HG03469 (cell line): ENCODE measurements around the gene AKNA.
A peak's percentile ranks its signal among the peaks of the same experiment; 100 is the strongest.

Experiments used
- ATAC-seq: cut with Tn5 transposase; IDR thresholded peaks from one replicate; pipeline ENCODE4 v1.9.1; 2021; ENCODE audit warnings: mild to moderate bottlenecking, moderate library complexity, moderate number of reproducible peaks; ENCODE audit not compliant: unreplicated experiment

AKNA gene

DNA sequence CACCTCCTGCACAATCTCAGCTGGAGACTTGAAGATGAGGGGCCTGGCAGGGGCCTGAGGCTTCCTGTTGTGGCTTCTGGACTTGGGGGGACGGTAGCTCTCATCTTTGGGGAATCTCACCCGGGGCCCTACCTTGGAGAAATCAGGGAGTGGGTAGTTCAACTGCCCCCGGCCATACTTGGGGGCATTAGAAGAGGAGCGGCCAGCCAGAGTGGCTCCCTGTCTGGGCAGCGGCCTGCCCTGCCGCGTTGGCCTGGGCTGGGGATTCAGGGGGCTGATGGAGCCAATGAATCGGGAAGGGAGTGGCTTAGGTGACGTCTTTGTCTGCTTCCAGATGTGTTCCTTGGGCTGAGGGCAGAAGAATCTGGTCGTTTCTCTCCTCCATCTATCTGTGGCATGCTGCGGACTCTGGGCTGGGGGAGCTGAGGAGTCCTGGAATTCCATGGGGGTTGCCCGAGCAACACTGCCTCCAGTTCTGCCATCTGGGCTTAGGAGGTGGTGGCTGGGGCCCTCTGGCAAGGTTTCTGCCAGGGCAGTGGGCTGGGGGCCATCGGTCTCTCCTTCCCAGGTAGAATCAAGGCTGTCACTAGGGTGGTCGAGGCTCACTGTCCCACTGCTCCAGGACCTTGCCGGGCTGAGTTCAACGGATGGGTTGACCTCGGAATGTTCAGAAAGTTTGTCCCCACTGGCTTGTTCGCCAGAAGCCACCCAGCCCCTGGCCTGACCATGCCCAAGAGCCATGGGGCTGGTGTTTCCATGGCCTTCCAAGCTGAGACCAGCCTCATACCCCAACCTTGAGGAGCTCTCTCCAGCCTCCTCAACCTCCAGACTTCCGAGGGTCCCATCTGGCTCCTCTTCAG is 11.0 kb downstream of the AKNA start:
- no peak for ATAC-seq

DNA sequence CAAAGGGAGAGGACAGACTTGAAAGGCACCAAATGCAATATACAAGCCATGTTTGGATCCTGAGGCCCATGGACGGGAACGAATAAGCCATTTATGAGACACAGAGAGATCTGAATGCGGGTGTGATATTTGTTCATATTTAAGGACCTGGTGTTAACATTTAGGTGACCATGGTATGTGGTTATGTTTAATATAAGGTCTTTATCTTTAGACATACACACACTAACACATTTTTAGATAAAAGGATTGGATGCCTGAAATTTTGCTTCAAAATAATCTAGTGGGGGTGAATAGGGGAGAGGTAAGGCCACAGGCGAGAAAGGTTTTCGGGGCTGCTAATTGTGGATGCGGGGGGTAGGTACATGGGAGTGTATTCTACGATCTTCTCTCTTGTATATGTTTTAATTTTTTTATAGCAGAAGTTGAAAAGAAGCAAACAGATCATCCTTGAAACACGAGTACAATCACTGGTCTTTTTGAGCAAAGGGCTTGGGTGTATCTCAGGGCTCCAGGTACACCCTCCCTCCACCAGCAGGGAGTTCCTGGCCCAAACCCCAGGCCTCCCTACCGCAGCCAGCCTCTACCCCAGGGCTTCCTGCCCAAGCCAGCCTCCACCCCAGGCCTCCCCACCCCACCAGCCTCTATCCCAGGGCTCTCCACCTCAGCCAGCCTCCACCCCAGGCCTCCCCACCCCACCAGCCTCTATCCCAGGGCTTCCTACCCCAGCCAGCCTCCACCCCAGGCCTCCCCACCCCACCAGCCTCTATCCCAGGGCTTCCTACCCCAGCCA is 12.2 kb downstream of the AKNA start:
- no peak for ATAC-seq

DNA sequence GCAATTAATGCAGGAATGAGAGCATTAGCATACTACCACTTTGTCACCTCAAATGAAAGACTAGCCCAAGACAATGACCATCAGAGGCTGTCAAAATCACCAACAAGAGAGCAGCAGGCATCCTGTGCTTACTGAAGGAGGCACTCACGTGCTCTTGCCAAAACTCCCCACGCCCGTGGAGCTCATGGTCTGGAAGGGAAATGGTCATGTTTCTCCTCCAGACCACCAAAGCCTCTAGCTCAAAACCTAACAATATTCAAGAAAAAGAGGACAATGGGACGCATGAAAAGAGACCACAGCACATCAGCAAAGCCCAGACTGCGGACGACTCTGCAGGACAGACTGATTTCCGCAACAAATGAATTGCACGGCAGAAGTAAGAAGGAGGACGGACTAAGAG is 12.8 kb downstream of the AKNA start:
- ATAC-seq: no peak

DNA sequence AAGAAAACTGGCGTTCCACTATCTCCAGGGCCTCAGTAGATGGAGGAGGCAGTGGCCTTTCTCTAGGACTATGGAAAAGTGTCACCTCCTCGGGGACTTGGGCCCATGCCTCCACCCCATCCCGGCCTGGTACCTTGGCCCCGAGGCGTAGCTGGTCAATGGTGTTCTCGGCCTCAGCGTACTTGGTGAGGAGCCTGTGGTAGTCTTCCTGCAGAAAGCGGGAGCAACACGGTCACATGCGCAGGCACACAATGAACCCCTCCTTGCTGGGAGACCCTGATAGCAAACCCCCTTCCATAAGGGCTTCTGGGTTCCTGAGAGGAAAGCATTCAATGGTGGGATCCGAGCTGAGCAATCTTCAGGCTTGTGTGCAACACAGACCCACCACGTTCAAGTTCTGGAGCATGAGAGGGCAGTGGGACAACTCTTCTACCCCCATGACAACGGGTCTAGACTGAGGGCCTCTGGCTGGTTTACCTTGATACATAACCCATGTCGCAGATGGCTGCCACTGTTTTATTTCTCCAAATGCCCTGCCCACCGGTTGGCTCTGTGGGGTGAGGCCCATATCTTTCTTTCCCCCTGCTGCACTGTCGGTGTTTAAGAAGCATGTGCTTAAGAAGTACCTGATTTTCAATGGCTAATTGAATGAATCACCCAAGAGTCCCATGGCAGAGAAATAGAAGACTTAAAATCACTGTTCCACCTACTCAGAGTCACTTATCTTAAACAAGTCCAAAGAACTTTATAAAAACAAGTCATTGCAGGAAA is 13.6 kb downstream of the AKNA start:
- no peak for ATAC-seq

DNA sequence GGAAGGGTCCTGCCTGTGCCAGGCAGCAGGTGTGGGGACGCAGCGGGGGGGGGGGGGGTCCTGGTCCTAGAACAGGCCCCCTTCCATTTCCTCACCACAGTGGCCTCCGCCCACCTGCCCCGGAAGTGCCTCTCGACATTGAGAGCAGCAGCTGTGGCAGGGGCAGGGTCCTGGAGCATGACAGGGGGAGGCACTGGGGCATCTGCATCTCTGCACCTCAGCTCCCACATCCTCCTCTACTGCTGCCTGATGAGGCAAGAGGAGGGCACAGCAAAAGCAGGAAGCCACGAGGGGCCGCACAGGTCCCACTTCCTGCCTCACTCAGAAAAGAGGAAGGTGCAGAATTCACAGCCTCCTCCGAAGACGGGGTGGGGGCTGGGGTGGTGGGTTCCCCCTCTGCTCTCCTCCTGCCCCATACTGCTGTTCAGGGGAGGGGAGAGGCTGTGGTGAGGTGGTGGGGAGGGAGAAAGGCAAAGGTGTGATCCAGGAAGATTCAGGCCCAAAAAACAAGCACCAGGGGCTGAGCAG is 14.8 kb downstream of the AKNA start:
- ATAC-seq: peak; percentile 89

DNA sequence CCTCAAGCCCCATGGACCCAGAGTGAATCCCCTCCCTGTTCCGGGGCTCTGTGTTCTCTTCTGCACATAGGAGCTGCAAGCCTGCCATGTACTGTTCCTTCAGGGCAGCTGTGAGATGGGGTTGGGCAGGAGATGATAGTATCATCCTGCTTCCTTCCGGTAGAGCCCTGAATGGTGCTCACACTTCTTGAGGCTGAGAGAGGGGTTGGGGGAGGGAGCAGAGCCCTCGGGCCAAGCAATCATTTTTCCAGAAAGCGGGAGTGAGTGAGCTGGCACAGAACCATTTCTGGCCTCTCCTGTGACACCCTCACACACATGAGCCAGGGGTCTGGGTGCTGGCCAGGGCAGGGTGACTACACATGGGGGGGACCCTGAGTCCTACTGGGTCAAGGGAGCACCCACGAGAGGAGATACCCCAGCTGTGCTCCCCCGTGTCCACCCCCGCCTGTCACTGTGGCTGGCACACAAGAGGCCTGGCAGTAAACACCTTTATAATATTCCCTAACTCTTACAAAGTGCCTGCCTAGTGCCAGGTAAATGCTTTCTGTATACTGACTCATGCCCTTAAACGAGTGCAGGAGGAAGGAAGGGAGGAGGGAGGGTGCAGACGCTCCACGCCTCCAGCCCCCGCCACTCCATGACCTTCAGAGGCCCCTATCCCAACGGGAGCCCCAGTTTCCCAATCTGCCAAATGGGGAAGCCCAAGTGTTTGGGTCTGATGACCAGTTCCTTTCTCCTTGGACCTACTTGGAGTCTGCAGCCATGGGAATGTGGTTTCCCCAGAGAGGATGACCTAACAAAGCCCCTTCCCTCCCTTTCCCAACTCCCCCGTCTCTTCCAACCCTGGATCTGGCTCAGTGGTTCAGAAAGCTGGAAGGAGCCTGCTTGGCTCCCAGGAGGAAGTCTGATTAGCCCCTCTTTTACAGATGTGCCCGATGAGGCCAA is 15.5 kb downstream of the AKNA start:
- ATAC-seq: no peak

DNA sequence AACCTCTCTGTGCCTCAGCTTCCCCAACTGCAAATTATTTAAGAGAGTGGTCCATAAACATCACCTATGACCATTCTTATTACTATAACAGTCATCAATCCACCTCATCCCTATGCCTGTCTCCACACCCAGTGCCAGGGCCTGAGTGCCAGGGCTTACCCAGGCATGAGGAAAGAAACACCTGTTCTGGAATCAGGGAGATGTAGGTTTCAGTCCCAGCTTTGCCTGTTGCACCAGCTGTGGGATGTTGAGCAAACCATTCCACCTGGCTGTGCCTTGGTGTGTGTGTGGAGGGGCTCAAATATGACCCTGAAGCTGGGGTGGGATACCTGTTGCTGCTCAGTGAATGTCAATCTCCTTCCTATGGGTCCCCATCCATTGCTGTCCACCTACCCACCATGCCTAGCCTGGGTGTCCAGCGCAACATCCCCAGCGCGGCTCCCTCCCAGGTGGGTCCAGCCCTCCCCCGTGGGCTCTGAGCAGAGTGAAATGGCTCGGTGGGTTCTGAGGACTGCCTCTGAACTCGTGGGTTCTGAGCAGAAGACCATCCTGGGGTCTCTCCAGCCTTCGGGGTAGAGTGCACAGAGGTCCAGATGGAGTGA is 16.3 kb downstream of the AKNA start:
- no peak for ATAC-seq

DNA sequence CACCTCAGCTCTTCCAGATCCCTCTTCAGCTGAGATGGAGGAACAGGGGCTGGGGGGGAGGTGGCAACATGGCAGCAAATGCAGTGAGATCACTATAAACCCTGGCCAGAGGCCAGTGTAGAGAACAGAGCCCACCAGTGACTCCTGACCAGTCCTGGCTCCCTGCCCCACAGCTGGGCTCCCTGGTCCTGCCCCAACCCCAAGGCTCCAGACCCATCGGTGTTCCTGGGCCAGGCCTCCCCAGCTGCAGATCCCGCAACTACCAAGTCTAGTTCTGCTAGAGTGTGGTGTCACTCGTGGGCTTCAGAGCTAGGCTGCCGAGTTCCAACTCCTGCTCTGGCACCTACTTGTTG is 16.8 kb downstream of the AKNA start:
- no peak for ATAC-seq

DNA sequence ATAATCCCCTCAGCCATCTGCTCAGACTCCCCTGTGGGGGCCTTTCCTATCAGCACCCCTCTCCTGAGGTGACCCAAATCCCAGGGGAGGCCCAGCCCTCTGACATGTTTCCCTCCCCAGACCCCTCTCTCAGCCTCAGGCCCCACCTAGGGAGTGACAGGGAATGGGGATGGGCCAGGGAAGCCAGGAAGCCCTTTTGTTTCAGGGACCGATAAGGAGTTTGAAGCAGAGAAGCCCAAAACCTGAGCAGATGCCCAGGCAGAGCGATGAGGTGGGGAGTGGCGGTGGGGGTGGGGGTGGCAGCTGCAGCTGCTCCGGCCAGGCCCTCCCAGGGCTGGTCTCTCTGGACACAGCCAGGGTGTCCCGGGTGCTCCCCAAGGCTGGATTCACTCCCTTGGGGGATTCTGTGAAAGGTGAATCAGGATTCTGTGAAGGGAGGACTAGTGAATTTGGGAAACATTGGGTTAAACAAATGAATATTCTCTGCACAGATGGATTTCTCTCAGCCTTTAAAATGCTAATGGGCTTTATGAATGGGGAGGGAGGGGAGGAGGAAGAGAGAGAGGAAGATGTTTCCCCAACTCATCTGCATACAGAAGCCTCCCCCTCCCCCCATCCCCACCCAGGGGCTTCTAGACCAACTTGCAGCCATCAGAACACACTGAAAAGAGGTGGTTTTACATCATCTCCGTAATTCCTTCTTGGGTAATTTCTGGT is 17.4 kb downstream of the AKNA start:
- no peak for ATAC-seq

DNA sequence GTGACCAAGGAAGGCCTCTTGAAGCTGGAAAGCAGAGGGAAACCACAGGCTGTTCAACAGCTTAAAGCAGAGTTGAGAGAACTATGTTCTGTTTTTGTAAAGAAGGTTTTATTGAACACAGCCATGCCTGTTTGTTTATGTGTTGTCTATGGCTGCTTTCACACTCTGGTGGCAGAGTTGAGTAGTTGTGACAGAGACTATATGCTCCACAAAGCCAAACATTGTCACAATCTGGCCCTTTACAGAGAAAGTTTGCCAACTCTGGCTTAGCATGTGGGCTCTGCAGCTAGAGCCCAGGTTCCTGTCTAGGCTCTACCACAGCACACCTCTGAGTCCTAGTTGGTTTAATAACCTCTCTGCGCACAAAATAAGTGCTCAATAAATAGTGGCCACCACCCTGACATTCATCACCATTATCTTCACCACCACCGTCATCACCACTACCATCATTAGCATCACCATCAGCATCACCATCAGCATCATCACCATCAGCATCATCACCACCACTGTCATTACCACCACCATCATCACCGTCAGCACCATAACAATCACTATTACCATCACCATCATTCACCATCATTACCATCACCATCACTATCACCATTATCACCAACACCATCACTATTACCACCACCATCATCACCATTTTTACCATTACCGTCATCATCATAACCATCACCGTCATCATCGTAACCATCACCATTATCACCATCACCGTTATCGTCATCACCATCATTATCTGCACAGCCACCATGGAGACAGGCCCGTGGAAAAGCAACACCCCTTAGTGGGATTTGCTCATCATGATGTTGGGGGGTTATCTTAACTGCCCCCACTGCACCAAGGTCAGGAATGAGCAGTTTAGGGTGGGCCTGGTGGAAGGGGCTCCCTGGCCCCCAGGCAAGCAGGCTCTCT is 18.3 kb downstream of the AKNA start:
- no peak for ATAC-seq

DNA sequence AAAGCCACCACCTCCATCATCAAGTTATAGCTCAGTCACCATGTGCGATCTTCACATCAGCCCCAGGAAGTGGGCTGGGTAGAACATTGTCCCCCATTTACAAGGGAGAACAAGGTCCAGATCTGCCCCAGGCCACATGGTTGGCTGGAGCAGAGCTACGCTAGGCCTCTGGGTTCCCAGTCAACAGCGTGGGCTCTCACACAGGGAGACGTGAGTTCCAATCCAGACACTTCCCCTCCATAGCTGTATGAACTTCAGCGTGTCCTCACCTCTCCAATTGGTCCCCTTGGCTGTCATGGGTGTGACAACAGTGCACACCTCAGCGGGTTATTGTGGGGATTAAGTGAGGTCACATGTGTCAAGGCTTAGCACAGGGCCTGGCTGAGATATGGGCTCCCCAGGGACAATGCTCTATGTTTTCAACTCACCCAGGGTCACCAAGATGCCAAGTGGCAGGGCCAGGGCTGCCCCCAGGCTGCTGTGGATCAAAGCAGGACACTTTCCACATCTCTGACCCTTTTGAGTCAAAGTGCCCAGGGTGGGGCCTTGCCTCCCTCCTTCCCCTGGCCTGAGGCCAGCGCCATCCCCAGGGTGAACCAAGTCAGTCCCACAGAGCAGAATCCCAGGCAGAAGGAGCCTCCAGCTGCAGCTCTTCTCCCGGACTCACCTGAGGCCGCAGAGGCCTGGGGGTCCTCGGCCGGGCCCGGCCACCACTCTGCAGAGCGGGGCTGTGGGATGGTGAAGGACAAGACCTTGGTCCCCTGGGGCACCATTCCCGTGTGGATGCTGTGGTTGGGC is 19.8 kb downstream of the AKNA start:
- no peak for ATAC-seq

DNA sequence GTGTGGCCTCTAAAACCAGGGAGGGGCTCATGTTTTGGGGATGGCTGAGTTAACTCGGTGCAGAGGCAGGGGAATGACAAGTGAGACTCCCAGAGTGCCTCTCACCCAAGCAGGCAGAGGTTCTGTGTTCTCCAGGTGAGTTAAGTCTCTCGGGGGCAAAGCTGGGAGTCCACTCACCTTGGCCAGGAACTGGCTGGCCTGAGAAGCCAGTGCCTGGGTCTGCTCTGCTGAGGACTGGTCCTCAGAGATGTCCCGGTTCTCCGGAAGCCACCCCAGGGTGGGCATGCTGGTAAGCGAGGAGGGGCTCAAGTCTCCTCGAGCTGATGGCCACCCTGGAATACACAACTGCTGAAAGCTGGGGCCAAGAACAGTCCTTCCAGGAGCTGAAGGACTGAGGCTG is 20.4 kb downstream of the AKNA start:
- no peak for ATAC-seq

DNA sequence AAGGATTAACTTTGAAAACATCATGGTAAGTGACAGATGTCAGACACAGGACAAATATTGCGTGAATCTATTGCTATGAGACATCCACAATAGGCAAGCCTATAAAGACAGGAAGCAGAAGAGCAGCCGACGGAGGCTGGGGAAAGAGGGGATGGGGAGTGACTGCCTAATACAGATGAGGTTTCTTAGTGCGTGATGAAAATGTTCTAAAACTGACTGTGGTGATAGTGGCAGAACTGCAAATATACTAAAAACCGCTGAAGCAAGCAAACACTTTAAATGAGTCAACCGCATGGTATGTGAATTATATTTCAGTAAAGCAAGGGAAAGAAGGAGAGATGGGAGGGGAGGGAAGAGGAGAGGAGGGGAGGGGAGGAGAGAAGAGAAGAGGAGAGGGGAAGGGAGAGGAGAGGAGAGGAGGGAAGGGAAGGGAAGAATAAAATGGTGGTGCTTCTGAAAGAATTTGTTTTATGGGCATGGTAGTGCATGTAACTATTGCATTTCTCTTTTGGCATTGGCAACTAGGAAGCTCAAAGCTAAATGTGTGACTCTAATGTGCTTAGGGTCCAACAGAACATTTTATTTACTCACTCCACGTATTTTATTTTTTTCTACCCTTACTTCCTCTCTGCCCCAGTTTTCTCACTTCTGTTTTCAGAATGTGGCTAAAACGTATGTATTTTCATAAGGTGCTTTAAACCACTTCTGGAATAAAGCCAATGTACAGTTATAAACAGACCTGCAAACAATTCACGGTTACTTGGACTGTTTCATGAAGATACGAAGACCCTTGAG is 21.3 kb downstream of the AKNA start:
- peak; percentile 44 for ATAC-seq

DNA sequence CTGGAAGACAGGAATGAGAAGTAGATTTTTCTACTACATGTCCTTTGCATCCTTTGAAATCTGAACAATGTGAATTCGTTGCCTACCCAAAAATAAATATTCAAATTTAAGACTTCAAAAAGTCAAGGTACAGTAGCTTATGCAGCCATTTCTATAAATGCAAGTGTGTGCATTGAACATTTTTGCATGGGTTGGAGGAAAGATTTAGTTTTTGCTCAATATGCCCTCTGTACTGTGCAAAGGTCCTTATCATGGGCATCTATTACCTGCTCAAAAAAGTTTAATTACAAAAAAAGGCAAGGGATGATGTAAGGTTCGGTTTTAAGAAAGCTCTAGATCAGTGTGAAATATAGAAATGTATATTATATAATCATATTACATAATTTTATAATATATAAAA is 22.6 kb downstream of the AKNA start:
- ATAC-seq: no peak

DNA sequence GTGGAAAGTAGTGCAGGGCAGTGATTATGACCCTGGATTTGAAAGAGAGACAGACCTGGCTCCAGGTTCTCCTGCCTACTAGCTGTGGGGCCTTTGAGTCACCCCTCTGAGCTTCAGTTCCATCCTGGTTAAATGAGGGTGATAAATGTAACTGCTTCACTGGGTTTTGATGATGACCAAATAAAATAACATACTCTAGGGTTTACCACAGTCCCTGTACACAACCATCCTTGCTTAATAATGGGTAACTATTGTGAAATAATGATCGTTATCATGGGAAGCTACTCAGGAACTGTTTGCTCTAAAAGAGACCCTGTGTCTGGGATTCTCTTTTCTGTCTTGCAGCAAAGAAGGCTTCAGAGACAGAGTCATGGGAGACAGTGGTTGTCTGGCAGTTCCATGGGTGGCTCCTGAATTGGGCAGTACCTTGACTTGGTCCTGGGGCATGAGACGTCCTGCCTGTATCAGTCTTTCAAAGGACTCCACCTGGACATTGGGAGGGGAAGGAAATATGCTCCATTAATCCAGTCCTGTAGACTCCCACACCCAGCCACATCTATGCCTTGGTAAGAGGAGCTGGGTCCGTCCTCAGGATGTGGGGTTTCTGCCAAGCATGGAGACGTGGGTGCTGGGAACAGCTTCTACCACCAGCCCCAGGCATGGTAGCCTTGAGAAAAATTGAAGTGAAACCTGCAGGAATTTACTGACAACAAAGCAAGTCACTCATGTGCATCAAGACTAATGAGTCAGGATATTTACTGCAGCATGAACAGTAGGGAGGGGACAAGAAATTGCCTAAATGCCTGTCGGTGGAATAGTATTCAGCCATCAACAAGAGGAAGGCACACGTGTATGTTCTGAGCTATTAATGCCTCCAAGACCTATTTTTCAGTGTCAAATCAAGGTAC is 23.4 kb downstream of the AKNA start:
- ATAC-seq: no peak
